Spleen (tissue), 7 donors: ENCODE results near the gene SLC35E2B.

Experiments
- POLR2A ChIP-seq, 3 donors: fragments of 450-650 bp; IDR thresholded peaks; one replicate each; pipeline ENCODE4 v1.5.1; 2017; ENCODE audit warnings: antibody characterized with exemption in 3 of 3, mild to moderate bottlenecking in 1 of 3
- TF ChIP-seq, protein P1 (sequence below), 11 experiments: fragments of 200-600 bp in 7 of 11; fragments of 450-650 bp in 4 of 11; sonication (generic) in 4 of 11; IDR thresholded peaks in 8 of 11; conservative IDR thresholded peaks in 3 of 11; 1 replicate in 7 of 11; 2 replicates in 4 of 11; pipeline versions ENCODE4 v1.4.0 to v1.8.0; 2016 to 2021; ENCODE audit warnings: antibody characterized with exemption in 11 of 11, inconsistent platforms in 4 of 11, mild to moderate bottlenecking in 1 of 11
- donor health status: DM: no; HTN: no; CAD: no; lungs with moderate emphysema.
- donor health status: DM: no; HTN: no; CAD: no.
- donor health status: DM: no; HTN: no; CAD: no.

DNA sequence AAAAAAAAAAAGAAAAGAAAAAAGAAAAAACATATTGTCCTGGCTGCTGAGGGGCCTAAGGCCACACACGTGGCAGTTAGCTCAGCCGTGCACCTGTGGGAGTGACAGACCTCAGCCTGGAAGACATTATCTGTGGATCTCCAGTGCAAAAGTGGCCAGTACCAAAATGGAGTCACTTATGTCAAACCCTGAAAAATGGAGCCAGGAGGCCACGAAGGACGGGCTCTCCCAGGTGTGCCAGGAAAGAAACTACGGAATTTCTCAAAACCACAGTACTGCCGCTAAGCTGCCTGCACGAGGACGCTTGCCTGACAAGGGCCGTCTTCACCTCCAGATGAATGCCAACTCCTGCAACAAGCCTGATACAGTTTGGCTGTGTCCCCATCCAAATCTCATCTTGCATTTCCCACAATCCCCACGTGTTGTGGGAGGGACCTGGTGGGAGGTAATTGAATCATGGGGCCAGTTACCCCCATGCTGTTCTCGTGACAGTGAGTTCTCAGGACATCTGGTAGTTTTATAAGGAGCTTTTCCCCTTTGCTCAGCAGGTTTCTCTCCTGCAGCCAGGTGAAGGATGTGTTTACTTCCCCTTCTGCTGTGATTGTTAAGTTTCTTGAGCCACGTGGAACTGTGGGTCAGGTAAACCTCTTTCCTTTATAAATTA lies 82.6 kb downstream of the SLC35E2B start:
- TF ChIP-seq POLR2A (IDR thresholded peaks at IDR 0.05), result no peak
- TF ChIP-seq, protein P1, sequence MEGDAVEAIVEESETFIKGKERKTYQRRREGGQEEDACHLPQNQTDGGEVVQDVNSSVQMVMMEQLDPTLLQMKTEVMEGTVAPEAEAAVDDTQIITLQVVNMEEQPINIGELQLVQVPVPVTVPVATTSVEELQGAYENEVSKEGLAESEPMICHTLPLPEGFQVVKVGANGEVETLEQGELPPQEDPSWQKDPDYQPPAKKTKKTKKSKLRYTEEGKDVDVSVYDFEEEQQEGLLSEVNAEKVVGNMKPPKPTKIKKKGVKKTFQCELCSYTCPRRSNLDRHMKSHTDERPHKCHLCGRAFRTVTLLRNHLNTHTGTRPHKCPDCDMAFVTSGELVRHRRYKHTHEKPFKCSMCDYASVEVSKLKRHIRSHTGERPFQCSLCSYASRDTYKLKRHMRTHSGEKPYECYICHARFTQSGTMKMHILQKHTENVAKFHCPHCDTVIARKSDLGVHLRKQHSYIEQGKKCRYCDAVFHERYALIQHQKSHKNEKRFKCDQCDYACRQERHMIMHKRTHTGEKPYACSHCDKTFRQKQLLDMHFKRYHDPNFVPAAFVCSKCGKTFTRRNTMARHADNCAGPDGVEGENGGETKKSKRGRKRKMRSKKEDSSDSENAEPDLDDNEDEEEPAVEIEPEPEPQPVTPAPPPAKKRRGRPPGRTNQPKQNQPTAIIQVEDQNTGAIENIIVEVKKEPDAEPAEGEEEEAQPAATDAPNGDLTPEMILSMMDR (IDR thresholded peaks at IDR 0.05 in 8 of 11, conservative IDR thresholded peaks at IDR 0.05 in 3 of 11), result no peak
